Heart left ventricle (tissue), 13 donors: ENCODE results near the gene SMARCA2.

Source experiments
- CTCF ChIP-seq, 12 donors: fragments of 200-600 bp; sonication (generic) in 4 of 12; IDR thresholded peaks; one replicate each; pipeline versions ENCODE4 v1.5.0 to v1.8.0; 2018 to 2022; ENCODE audit warnings: antibody characterized with exemption in 12 of 12, mild to moderate bottlenecking in 5 of 12
- POLR2A ChIP-seq, 2 donors: fragments of 450-650 bp; IDR thresholded peaks; one replicate each; pipeline ENCODE4 v1.6.1; 2017; ENCODE audit warnings: antibody characterized with exemption in 2 of 2, mild to moderate bottlenecking in 2 of 2, moderate library complexity in 2 of 2
- donor health status: ischemic (EF 13 %, LVEDD 7.1; RV severe dilation, severe dysfunction).
- donor health status: DM: no; HTN: yes; CAD: no.
- donor health status: DM: no; HTN: no; CAD: no.
- donor health status: ischemic (EF 25% LVEDD 6.9; RV normal size, moderate dysfunction).
- donor health status: ischemic (EF 25% LVEDD 5.7; RV mildly dilated, moderate dysfunction).
- donor health status: ischemic (EF 35%, LVEDD 5.7; RV mildly dilated, moderate dysfunction).
- donor health status: nonischemic (EF 11% LVEDD 7.7; RV severe dilation, severe dysfunction).
- donor health status: DM: yes; HTN: yes; CAD: no.
- donor health status: PGD.
- donor health status: ischemic (EF 29% LVEDD 5.4; RV normal size, mild dysfunction).
- donor health status: nonischemic (EF 23%, LVEDD 6.1; RV moderate dilation, normal function).

DNA sequence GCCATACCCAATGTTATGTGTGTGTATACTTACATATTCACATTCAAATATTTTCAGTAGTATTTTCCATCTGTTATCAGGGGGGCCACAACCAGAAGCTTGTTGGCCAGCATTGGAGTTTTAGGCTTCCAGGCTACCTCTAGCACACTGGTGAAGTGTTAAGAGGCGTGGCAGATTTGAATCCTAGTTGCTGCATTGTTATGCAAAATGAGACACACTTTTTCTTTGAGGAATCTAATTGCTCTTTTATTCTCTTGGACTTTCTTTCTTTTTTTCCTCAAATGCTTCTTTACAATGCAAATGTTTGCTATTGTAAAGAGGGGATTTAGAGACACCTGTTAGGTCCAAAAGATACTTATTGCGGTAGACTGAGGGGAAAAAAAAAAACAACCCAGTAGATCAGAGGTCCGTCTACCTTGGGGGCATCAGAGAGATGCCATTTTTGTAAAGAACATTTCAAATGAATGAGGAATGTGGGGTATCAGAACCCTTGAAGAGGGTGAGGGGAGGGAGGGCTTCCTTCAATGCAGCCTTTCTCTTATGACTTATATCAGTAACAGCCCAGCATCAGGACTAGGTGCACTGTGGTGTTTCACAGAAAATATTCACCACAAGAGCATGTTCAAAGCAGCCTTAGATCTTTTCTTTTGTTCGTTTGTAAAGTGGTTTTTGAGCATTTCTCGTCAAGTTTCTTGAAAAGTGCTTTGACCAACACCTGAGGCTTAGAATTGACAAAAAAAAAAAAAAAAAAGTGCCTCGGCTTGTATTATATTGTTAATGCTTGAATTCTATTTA, 3.8 kb downstream of the SMARCA2 start:
- TF ChIP-seq CTCF (IDR thresholded peaks at IDR 0.05), result no peak
- TF ChIP-seq POLR2A (IDR thresholded peaks at IDR 0.05), result no peak
